CD4-positive, CD25-positive, alpha-beta regulatory T cell (primary cell): ENCODE measurements around the gene RNF186. TPM values are rescaled to one million over a fixed set of nuclear protein-coding genes. Genes with fewer than 3 reads are reported as not detected.
A peak's percentile ranks its signal among the peaks of the same experiment; 100 is the strongest.

Experiments used
- ATAC-seq, 2 donors: fragments of 150-1000 bp; cut with Tn5 transposase; one replicate each; pipeline ENCODE4 v1.10.0; 2021; ENCODE audit warnings: low read depth in 2 of 2, moderate number of reproducible peaks in 2 of 2, moderate library complexity in 1 of 2
- DNase-seq, 3 donors: peaks; one replicate each; pipeline versions ENCODE4 v3.0.0 to v3.0.0-alpha.2; 2012 to 2022; ENCODE audit warnings: mixed read lengths in 1 of 3
- H3K27ac ChIP-seq: one replicate; pipeline ENCODE4 v1.7.0; 2013; ENCODE audit warnings: mild to moderate bottlenecking, low read length; ENCODE audit not compliant: insufficient read depth, poor library complexity, severe bottlenecking
- H3K27me3 ChIP-seq: one replicate; pipeline ENCODE4 v1.7.0; 2013; ENCODE audit warnings: low read length; ENCODE audit not compliant: control insufficient read depth, insufficient read depth
- H3K36me3 ChIP-seq: one replicate; pipeline ENCODE4 v1.7.0; 2013; ENCODE audit warnings: mild to moderate bottlenecking, low read length, moderate library complexity; ENCODE audit not compliant: control insufficient read depth, insufficient read depth
- H3K4me1 ChIP-seq: 2 replicates; pipeline ENCODE4 v1.7.0; 2013; ENCODE audit warnings: mild to moderate bottlenecking, low read length; ENCODE audit not compliant: insufficient read depth, control insufficient read depth, poor library complexity, severe bottlenecking
- H3K4me3 ChIP-seq: one replicate; pipeline ENCODE4 v1.7.0; 2013; ENCODE audit warnings: low read depth, mild to moderate bottlenecking, low read length, moderate library complexity
- H3K9me3 ChIP-seq, 2 experiments: 1 replicate in 1 of 2; 2 replicates in 1 of 2; pipeline ENCODE4 v1.7.0; 2013; ENCODE audit warnings: low read length in 2 of 2, mild to moderate bottlenecking in 1 of 2, moderate library complexity in 1 of 2; ENCODE audit not compliant: control insufficient read depth in 2 of 2
- H3K27ac Mint-ChIP-seq, 3 donors: one replicate each; pipeline ENCODE4 v1.8.0; 2020 to 2022; ENCODE audit warnings: mild to moderate bottlenecking in 3 of 3, mixed read lengths in 3 of 3, moderate library complexity in 2 of 3
- H3K27me3 Mint-ChIP-seq: one replicate; pipeline ENCODE4 v1.8.0; 2022; ENCODE audit warnings: mild to moderate bottlenecking, mixed read lengths
- H3K36me3 Mint-ChIP-seq: one replicate; pipeline ENCODE4 v1.8.0; 2020; ENCODE audit warnings: mixed read lengths
- H3K4me1 Mint-ChIP-seq, 4 donors: one replicate each; pipeline ENCODE4 v1.8.0; 2020 to 2022; ENCODE audit warnings: mixed read lengths in 4 of 4, mild to moderate bottlenecking in 1 of 4
- H3K4me3 Mint-ChIP-seq, 4 donors: one replicate each; pipeline ENCODE4 v1.8.0; 2020 to 2022; ENCODE audit warnings: mild to moderate bottlenecking in 4 of 4, mixed read lengths in 4 of 4, moderate library complexity in 3 of 4
- H3K9me3 Mint-ChIP-seq, 7 donors: one replicate each; pipeline ENCODE4 v1.8.0; 2020 to 2022; ENCODE audit warnings: mixed read lengths in 7 of 7, mild to moderate bottlenecking in 3 of 7, moderate library complexity in 2 of 7
- polyA plus RNA-seq, 4 donors: library from polyadenylated mRNA; unstranded; fragments of 300-500 nt; fragmentation: Illumina TruSeq; gene quantifications; one replicate each; pipeline ENCODE4 v1.2.3, GENCODE V29; 2021
- total RNA-seq: library from RNA; stranded (reverse); gene quantifications from one replicate; pipeline ENCODE4 v1.2.3, GENCODE V29; 2022

RNF186 gene
- total and polyA plus RNA-seq, 5 donors from 2014 or later: not detected

DNA sequence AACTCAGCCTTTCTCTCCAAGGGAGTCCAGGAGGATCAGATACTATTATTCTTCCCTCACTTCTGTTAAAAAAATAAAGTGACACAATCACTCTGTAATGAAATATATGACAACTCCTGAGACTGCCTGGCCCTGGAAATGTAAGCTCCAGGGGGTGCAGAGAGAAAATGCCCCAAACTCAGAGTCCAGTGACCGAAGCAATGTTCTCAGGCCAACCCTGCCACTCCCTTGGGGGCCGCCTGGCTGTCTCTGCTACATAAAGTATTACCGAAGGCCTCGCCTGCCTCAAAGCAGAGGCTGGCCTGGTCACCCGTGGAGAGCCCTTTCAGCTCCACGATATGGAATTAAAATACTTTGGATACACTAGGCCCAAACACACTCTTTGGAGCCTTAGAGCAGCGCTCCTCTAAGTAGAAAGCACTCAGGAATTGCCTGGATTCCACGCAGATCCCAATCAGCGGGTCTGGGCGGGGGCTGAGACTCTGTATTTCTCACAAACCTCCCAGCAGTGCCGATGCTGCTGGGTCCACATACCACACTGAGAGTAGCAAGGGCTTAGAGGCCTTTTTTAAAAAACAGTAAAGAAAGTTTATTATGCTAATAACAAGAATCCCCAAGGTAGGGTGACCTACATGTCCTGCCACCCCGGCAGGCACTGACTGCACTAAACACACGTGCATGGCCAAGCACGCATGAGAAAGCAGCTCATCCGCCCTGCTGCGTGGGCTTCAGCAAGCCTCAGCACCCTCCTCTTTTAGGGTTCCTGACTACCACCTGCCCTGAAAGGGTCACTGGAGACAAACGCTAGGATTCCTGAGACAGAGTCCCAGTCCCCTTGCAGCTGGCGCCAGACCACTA is 46.5 kb downstream of the RNF186 start:
- ATAC-seq: no peak
- Histone ChIP-seq H3K4me1 (no peaks in the 10 kb centered on the region), H3K36me3 (peaks cover 13% of the 10 kb centered on the region), H3K27me3 (no peaks in the 10 kb centered on the region), H3K9me3 (no peaks in the 10 kb centered on the region), H3K4me3 (no peak overlapping the region), H3K27ac (no peak overlapping the region)
- Mint-ChIP-seq H3K27me3 (no peaks in the 10 kb centered on the region), H3K4me1 (peaks cover 0 to 15% (median 12%) of the 10 kb centered on the region in 4 donors), H3K36me3 (peaks cover 37% of the 10 kb centered on the region), H3K4me3 (no peak overlapping the region), H3K27ac (no peak overlapping the region), H3K9me3 (peaks cover 0 to 1% (median 0%) of the 10 kb centered on the region in 7 donors)
- DNase-seq: no peak

DNA sequence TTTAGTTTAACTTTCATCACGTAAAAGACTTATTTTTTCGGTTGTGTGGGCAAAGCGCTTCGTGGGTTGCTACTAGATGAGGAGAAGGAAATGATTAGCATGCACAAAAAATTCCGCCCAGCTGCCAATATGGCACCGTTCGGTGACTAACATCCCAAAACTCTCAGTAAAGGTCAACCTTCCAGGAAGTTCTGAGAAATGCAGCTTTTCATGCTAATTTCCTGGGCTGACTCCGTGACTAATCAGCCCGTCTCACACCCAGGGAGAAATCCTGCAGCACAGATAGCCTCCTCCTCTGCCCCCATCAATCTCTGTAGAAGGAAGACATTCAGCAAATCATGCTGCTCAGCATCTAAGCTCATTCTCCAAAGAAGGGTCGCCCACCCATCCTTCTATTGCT is 49.5 kb downstream of the RNF186 start:
- H3K4me3 Mint-ChIP-seq: no peak overlapping the region
- no peaks in the 10 kb centered on the region for H3K27me3 Mint-ChIP-seq
- H3K36me3 Mint-ChIP-seq: peaks cover 30% of the 10 kb centered on the region
- Histone ChIP-seq H3K36me3 (peaks cover 3% of the 10 kb centered on the region), H3K27me3 (no peaks in the 10 kb centered on the region), H3K27ac (no peak overlapping the region), H3K9me3 (no peaks in the 10 kb centered on the region), H3K4me1 (no peaks in the 10 kb centered on the region), H3K4me3 (no peak overlapping the region)
- peaks cover 0 to 1% (median 0%) of the 10 kb centered on the region in 7 donors for H3K9me3 Mint-ChIP-seq
- no peak for ATAC-seq
- H3K27ac Mint-ChIP-seq: peak overlapping the region in 1 of 3 donors; percentile 10
- DNase-seq: peak in 1 of 3 donors; percentile 2
- peaks cover 0 to 15% (median 12%) of the 10 kb centered on the region in 4 donors for H3K4me1 Mint-ChIP-seq

DNA sequence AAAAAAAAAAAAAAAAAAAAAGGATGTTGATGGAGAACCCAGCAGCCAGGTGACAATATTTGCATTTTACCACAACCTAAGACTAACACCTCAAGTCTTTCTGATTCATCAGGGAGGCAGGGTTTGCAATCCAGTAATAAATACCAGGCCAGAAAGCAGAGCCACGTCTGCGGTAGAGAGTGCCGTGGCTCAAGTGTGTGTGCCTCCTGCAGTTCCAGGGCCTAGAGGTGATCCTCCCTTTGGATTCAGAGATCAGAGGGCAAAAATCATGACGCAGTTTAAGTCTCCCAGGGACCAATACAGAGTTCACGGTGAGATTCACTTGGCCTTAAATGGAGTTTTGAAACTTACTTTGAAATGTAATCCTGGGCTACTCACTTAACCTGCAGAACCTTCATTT is 50.2 kb downstream of the RNF186 start:
- H3K4me3 Mint-ChIP-seq: no peak overlapping the region
- H3K36me3 Mint-ChIP-seq: peaks cover 35% of the 10 kb centered on the region
- H3K4me3 ChIP-seq: no peak overlapping the region
- DNase-seq: peak in 1 of 3 donors; percentile 37
- H3K27ac ChIP-seq: no peak overlapping the region
- no peaks in the 10 kb centered on the region for H3K4me1 ChIP-seq
- no peaks in the 10 kb centered on the region for H3K36me3 ChIP-seq
- H3K4me1 Mint-ChIP-seq: peaks cover 0 to 15% (median 12%) of the 10 kb centered on the region in 4 donors
- H3K27me3 ChIP-seq: no peaks in the 10 kb centered on the region
- H3K27ac Mint-ChIP-seq: no peak overlapping the region
- H3K27me3 Mint-ChIP-seq: no peaks in the 10 kb centered on the region
- ATAC-seq: no peak
- H3K9me3 Mint-ChIP-seq: peaks cover 0 to 1% (median 0%) of the 10 kb centered on the region in 7 donors
- no peaks in the 10 kb centered on the region for H3K9me3 ChIP-seq

Other genes starting within 250 kb of the RNF186 start
- gene NBL1, start 171.0 kb downstream of the RNF186 start, total RNA-seq: 3.3 TPM
- gene NBL1, start 171.0 kb downstream of the RNF186 start, polyA plus RNA-seq: 1 to 10 TPM in 3 of 4 donors, under 1 TPM in 1; 0.39 to 1.4 (median 1.2) TPM
- gene HTR6, start 150.4 kb downstream of the RNF186 start, total RNA-seq: not detected
- under 1 TPM in 3 of 4 donors, not detected in 1; 0.15 to 0.31 (median 0.19) TPM for gene HTR6, start 150.4 kb downstream of the RNF186 start, polyA plus RNA-seq
- gene TMCO4, start 15.4 kb downstream of the RNF186 start, total RNA-seq: 18.7 TPM
- 10 to 100 TPM; 10.9 to 16.3 (median 13.6) TPM for gene TMCO4, start 15.4 kb downstream of the RNF186 start, polyA plus RNA-seq
- 20.9 TPM for gene OTUD3, start 67.1 kb upstream of the RNF186 start, total RNA-seq
- 1 to 10 TPM in 2 of 4 donors, under 1 TPM in 2; 0.72 to 1.2 (median 0.99) TPM for gene OTUD3, start 67.1 kb upstream of the RNF186 start, polyA plus RNA-seq
- not detected for gene PLA2G2E, start 108.3 kb upstream of the RNF186 start, total RNA-seq
- gene PLA2G2E, start 108.3 kb upstream of the RNF186 start, polyA plus RNA-seq: not detected
- gene PLA2G2A, start 164.3 kb upstream of the RNF186 start, total RNA-seq: not detected
- not detected for gene PLA2G2A, start 164.3 kb upstream of the RNF186 start, polyA plus RNA-seq